HEK293 (cell line): ENCODE results near the gene SF3A1.

Experiments
- AEBP2 ChIP-seq: fragments of 450-650 bp; formaldehyde crosslinking; IDR thresholded peaks from 2 replicates; pipeline ENCODE4 v1.5.1; 2016; ENCODE audit warnings: missing biosample characterization, missing genetic modification characterization, borderline replicate concordance
- FEZF1 ChIP-seq: fragments of 450-650 bp; formaldehyde crosslinking; IDR thresholded peaks from 2 replicates; pipeline ENCODE4 v1.5.1; 2016; ENCODE audit warnings: missing biosample characterization, missing genetic modification characterization
- GLI4 ChIP-seq: fragments of 450-650 bp; formaldehyde crosslinking; IDR thresholded peaks from 2 replicates; pipeline ENCODE4 v1.5.1; 2016; ENCODE audit warnings: missing biosample characterization, missing genetic modification characterization
- KLF10 ChIP-seq: fragments of 450-650 bp; IDR thresholded peaks from 2 replicates; pipeline ENCODE4 v1.5.1; 2018; ENCODE audit warnings: missing biosample characterization, mild to moderate bottlenecking, missing genetic modification characterization
- KLF9 ChIP-seq: fragments of 450-650 bp; formaldehyde crosslinking; IDR thresholded peaks from 2 replicates; pipeline ENCODE4 v1.5.1; 2016; ENCODE audit warnings: missing biosample characterization, missing genetic modification characterization, low read depth
- OSR2 ChIP-seq: fragments of 450-650 bp; formaldehyde crosslinking; IDR thresholded peaks from 2 replicates; pipeline ENCODE4 v1.5.1; 2016; ENCODE audit warnings: missing biosample characterization, missing genetic modification characterization
- PRDM4 ChIP-seq: fragments of 450-650 bp; formaldehyde crosslinking; IDR thresholded peaks from 2 replicates; pipeline ENCODE4 v1.5.1; 2017; ENCODE audit warnings: missing biosample characterization, missing genetic modification characterization
- PRDM6 ChIP-seq: fragments of 450-650 bp; formaldehyde crosslinking; IDR thresholded peaks from 2 replicates; pipeline ENCODE4 v1.5.1; 2017; ENCODE audit warnings: missing biosample characterization, missing genetic modification characterization
- RBAK ChIP-seq: fragments of 450-650 bp; formaldehyde crosslinking; IDR thresholded peaks from 2 replicates; pipeline ENCODE4 v1.5.1; 2016; ENCODE audit warnings: missing biosample characterization, missing genetic modification characterization
- SETDB1 ChIP-seq: IDR thresholded peaks from one replicate; pipeline ENCODE4 v1.6.1; 2017; ENCODE audit warnings: mild to moderate bottlenecking, low read length, moderate library complexity, mixed read lengths; ENCODE audit not compliant: insufficient read length
- SP7 ChIP-seq: fragments of 450-650 bp; formaldehyde crosslinking; IDR thresholded peaks from 2 replicates; pipeline ENCODE4 v1.5.1; 2016; ENCODE audit warnings: missing biosample characterization, missing genetic modification characterization
- WT1 ChIP-seq: fragments of 450-650 bp; formaldehyde crosslinking; IDR thresholded peaks from 2 replicates; pipeline ENCODE4 v1.5.1; 2016; ENCODE audit warnings: missing biosample characterization, missing genetic modification characterization
- YY1 ChIP-seq: fragments of 450-650 bp; formaldehyde crosslinking; IDR thresholded peaks from 2 replicates; pipeline ENCODE4 v1.5.1; 2018; ENCODE audit warnings: missing biosample characterization, missing genetic modification characterization
- ZBTB7A ChIP-seq: fragments of 450-650 bp; formaldehyde crosslinking; IDR thresholded peaks from 2 replicates; pipeline ENCODE4 v1.5.1; 2016; ENCODE audit warnings: low read depth, missing biosample characterization, missing genetic modification characterization
- ZFP41 ChIP-seq: fragments of 450-650 bp; formaldehyde crosslinking; IDR thresholded peaks from 2 replicates; pipeline ENCODE4 v1.5.1; 2016; ENCODE audit warnings: missing biosample characterization, missing genetic modification characterization, borderline replicate concordance
- ZNF10 ChIP-seq: fragments of 450-650 bp; formaldehyde crosslinking; IDR thresholded peaks from 2 replicates; pipeline ENCODE4 v1.5.1; 2017; ENCODE audit warnings: missing biosample characterization, missing genetic modification characterization
- ZNF133 ChIP-seq: fragments of 450-650 bp; formaldehyde crosslinking; IDR thresholded peaks from 2 replicates; pipeline ENCODE4 v1.5.1; 2016; ENCODE audit warnings: missing biosample characterization, missing genetic modification characterization
- ZNF157 ChIP-seq: fragments of 450-650 bp; formaldehyde crosslinking; IDR thresholded peaks from 2 replicates; pipeline ENCODE4 v1.5.1; 2016; ENCODE audit warnings: missing biosample characterization, missing genetic modification characterization
- ZNF18 ChIP-seq: fragments of 450-650 bp; formaldehyde crosslinking; IDR thresholded peaks from 2 replicates; pipeline ENCODE4 v1.5.1; 2016; ENCODE audit warnings: missing biosample characterization, missing genetic modification characterization
- ZNF221 ChIP-seq: fragments of 450-650 bp; formaldehyde crosslinking; IDR thresholded peaks from 2 replicates; pipeline ENCODE4 v1.5.1; 2017; ENCODE audit warnings: missing biosample characterization, missing genetic modification characterization, borderline replicate concordance
- ZNF311 ChIP-seq: fragments of 450-650 bp; formaldehyde crosslinking; IDR thresholded peaks from 2 replicates; pipeline ENCODE4 v1.5.1; 2017; ENCODE audit warnings: missing biosample characterization, missing genetic modification characterization, borderline replicate concordance
- ZNF335 ChIP-seq: fragments of 450-650 bp; formaldehyde crosslinking; conservative IDR thresholded peaks from 2 replicates; pipeline ENCODE4 v1.5.1; 2016; ENCODE audit warnings: missing biosample characterization, missing genetic modification characterization
- ZNF350 ChIP-seq: fragments of 450-650 bp; formaldehyde crosslinking; IDR thresholded peaks from 2 replicates; pipeline ENCODE4 v1.5.0; 2017; ENCODE audit warnings: missing biosample characterization, mild to moderate bottlenecking, missing genetic modification characterization
- ZNF555 ChIP-seq: fragments of 450-650 bp; formaldehyde crosslinking; conservative IDR thresholded peaks from 2 replicates; pipeline ENCODE4 v1.5.1; 2017; ENCODE audit warnings: missing biosample characterization, mild to moderate bottlenecking, missing genetic modification characterization, inconsistent platforms
- ZNF558 ChIP-seq: fragments of 450-650 bp; formaldehyde crosslinking; IDR thresholded peaks from 2 replicates; pipeline ENCODE4 v1.5.1; 2016; ENCODE audit warnings: missing biosample characterization, missing genetic modification characterization
- ZNF560 ChIP-seq: fragments of 450-650 bp; formaldehyde crosslinking; IDR thresholded peaks from 2 replicates; pipeline ENCODE4 v1.5.1; 2017; ENCODE audit warnings: missing biosample characterization, missing genetic modification characterization, borderline replicate concordance
- ZNF561 ChIP-seq: fragments of 450-650 bp; IDR thresholded peaks from 2 replicates; pipeline ENCODE4 v1.5.1; 2018; ENCODE audit warnings: missing biosample characterization, missing genetic modification characterization, borderline replicate concordance
- ZNF621 ChIP-seq: fragments of 450-650 bp; formaldehyde crosslinking; IDR thresholded peaks from 2 replicates; pipeline ENCODE4 v1.5.1; 2017; ENCODE audit warnings: missing biosample characterization, missing genetic modification characterization
- ZNF701 ChIP-seq: fragments of 450-650 bp; formaldehyde crosslinking; IDR thresholded peaks from 2 replicates; pipeline ENCODE4 v1.5.1; 2016; ENCODE audit warnings: missing biosample characterization, missing genetic modification characterization
- ZSCAN5A ChIP-seq: fragments of 450-650 bp; formaldehyde crosslinking; IDR thresholded peaks from 2 replicates; pipeline ENCODE4 v1.5.1; 2016; ENCODE audit warnings: missing biosample characterization, missing genetic modification characterization

The SF3A1 gene

GRCh38 chr22:30287648-30288418, 68.9 kb downstream of the SF3A1 start (continued):
- TF ChIP-seq FEZF1 (tag by site-specific recombination) (no peak), AEBP2 (tag by site-specific recombination) (no peak), SETDB1 (no peak), PRDM4 (tag by site-specific recombination) (peak; percentile 43; the same call in 1 of the 2 replicates), ZNF10 (tag by site-specific recombination) (no peak), ZNF560 (tag by site-specific recombination) (no peak), ZFP41 (tag by site-specific recombination) (no peak), ZNF701 (no peak), ZSCAN5A (tag by site-specific recombination) (no peak), ZNF157 (no peak), PRDM6 (tag by site-specific recombination) (no peak), ZBTB7A (tag by site-specific recombination) (no peak; the same call in 1 of the 2 replicates), ZNF350 (tag by site-specific recombination) (no peak), OSR2 (tag by site-specific recombination) (no peak), RBAK (tag by site-specific recombination) (no peak), WT1 (tag by site-specific recombination) (no peak), ZNF621 (tag by site-specific recombination) (no peak), ZNF18 (tag by site-specific recombination) (no peak), ZNF561 (no peak), ZNF221 (tag by site-specific recombination) (no peak), SP7 (tag by site-specific recombination) (peak; percentile 33; the same call in 1 of the 2 replicates), ZNF558 (tag by site-specific recombination) (no peak), ZNF311 (tag by site-specific recombination) (no peak), KLF9 (tag by site-specific recombination) (no peak), ZNF133 (tag by site-specific recombination) (no peak), KLF10 (tag by site-specific recombination) (peak; percentile 41; the same call in 1 of the 2 replicates), ZNF335 (peak; percentile 36), ZNF555 (tag by site-specific recombination) (no peak), GLI4 (tag by site-specific recombination) (no peak), YY1 (tag by site-specific recombination) (no peak)
